Stimulated activated CD4-positive, alpha-beta T cell treated with anti-CD3 and anti-CD28 coated beads, Interleukin-12 subunit alpha, Interleukin-12 subunit beta, amount 100 ng/mL, for 24 hours (primary cell): ENCODE data around the gene CCDC141.
A peak's percentile ranks its signal among the peaks of the same experiment; 100 is the strongest.
"Not testable (repeated sequence)": the region's sequence is repeated elsewhere in the genome, so short reads cannot be mapped to it uniquely, and the experiment has no call there.

Experiments
- DNase-seq, 2 experiments: peaks; one replicate each; pipeline ENCODE4 v3.0.0-alpha.2; 2020; ENCODE audit warnings: low read depth in 2 of 2

CCDC141 gene

DNA sequence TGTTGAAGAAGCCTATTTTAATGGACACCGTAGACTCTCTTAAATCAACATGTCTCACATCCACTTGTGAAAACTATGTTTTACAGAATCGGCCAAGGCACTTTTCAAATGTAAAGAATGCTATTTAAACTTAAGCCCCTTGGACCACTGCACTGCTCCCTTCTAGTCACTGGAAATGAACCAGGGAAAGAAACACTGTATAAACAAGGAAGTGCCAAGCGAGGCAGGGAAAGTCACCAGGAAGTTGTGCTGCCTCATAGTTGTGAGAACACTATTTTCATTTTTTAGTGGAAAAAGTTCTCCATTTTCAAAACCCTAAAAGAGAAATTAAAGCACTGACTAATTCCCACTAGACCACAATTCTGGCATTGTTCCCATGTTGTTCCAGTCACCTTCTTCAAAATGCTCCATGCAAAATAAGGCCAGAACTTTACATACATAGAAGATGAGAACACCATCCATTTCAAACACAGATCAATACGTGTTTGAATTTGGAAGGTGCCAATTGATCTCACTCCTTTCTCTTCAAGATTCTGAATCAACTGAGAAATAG, 13.5 kb downstream of the CCDC141 start:
- no peak for DNase-seq

DNA sequence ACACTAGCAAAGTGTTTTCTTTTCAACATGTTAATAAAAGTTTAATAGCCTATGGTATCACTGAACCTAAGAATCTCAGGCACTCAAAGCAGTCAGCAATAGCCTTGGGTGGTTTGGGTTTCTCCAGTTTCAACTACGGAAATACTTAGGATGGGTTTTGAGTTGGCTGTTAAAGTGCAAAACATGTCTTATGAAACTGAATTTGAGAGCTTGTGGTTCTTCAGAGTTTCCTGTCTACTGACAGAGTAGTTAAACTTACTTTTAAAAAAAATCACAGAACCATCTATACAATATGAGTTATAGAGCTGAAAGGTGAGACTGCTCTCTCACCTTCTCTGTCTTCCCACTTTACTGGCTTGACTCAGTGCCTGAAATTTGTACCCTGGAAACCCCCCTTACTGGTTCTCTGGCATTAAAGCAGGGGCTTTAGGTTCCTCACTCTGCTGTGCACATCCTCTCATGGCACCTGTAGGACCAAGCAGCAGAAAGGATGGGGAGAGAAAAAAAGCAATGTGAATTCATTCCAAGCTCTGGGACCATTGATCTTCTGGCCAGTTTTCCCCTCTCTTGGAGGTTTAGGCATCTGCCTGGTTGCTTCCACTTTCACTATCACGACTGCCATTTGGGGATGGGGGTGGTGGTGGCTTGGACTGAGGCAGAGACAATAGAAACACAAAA, 18.1 kb downstream of the CCDC141 start:
- DNase-seq, result peak in 1 of 2 experiments; percentile 23

DNA sequence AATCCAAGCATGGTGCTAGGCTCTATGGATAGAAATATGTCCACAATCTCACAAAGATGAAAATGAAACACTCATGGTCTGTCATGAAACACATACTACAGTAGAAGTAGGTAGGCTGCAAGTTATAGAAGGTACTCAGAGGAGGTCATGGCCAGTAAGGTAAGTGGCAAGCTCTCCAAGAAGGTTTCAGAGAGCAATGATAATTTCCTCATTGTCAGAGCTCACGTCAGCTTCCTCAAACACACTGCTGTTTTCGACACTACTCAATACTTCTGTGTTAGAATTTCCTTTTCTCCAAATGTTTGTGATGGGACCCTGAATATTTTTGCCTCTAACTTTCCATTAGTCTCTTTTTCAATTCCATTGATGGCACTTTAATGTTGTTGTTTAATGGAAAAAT, 25.5 kb downstream of the CCDC141 start:
- no peak for DNase-seq

DNA sequence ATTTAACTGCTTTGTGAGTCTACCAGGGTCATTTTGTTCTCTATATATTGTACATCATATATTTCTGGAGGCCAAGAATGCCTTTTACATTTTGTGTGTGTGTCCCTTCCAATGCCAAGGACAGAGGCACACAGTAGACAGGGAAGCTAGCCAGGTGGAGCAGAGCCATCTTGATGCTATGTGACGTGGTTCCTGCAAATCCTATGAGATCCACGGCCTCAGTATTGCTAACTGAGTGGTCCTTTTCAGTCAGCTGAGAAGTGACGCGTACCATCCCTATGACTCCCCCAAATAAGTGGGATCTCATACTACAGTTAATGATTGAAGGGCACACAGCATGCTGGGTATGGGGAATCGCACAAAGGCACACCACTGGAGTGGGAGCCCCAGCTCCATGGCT, 27.3 kb downstream of the CCDC141 start:
- DNase-seq, result no peak

DNA sequence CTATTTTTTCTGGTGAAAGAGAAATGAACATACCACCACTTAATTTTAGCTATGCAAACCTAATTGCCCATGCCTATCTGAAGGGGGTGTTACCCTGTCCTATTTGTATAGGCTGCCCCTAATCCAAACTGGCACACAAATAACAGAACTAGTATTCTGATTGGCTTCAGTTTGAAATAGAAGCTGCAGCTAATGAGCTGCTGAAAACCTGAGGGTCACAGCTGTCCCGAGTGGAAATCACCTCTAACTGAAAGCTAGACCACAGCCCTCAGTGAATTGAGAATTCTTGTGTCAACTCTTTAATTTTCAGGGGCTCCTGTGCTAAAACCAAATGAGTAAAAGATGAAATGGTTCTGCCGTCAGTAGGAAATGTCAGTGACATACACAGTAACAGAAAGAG, 28.7 kb downstream of the CCDC141 start:
- DNase-seq, result no peak

DNA sequence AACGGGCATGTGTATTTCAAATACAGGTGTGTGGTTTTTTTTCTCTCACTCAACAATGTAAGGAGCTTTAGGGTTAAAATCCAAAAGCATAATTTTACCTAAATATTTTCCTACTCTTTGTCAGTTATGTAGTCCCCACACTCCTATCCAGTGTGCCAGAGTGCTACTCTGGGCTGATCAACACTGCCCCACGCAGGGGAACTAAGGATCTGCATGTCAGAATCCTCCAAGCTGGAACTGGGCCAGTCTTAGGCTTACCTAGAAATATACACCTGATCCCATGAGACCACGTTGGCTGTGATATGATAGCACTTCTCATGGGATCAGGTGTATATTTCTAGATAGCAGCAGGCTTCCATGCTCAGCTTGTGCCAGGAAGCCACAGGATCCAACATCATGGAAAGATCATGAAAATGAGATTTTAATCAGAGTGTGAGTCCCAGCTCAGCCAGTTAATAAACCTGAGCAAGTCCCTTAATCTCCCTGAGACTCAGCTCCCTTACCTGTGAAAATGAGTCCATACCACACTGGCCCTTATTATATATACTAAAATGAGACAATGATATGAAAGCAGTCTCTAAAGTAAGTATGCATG, 29.7 kb downstream of the CCDC141 start:
- DNase-seq, result peak; percentile 14 to 39

DNA sequence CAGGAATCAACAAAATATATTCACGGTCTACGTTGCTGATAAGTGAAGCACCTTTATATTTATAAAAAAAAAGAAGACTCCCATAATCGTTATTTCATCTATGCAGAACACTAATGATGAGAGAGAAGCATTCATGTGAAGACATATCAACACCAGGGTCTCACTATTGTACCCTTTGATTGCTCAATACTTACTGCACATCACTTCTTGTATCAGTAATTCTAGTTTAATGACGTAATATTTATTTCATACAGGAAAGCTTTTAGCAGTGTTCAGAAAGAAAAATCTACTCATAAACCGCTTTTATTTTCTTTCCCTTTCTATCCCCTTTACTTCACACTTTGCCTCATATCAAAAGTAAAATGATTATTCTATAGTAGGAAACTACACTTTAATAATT, 30.7 kb downstream of the CCDC141 start:
- no peak for DNase-seq

DNA sequence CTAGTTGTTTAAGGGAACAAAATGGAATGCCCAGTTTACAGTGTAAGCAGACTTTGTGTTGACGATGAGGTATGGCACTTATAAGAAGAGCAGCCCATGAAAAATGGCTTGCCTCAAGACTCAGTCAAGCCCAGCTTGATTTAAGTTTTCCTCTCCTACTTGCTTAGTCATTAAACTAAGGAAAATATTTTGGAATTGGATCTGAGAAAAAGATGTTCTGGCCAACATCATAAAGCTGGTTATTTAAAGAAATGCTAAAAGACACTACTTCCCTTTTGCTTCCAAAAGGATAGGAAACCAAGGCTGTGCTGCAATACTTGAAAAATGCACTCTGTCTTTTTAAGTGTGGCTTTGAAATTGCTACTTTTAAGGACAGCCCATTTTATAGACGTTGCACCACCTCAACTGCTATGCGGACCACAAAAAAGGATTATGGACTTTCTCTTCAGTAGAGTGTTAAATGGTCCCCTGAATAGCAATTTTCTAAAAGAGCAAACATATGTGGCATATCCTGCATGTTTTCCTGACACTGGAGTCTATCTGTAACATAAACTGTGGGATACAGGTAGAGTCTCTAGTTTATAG, 32.1 kb downstream of the CCDC141 start:
- no peak for DNase-seq

DNA sequence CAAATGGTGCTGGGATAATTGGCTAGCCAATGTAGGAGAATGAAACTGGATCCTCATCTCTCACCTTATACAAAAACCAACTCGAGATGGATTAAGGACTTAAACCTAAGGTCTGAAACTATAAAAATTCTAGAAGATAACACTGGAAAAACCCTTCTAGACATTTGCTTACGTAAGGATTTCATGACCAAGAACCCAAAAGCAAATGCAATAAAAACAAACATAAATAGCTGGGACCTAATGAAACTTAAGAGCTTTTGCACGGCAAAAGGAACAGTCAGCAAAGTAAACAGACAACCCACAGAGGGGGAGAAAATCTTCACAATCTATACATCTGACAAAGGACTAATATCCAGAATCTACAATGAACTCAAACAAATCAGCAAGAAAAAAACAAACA, 35.7 kb downstream of the CCDC141 start:
- DNase-seq, result not testable (repeated sequence)

DNA sequence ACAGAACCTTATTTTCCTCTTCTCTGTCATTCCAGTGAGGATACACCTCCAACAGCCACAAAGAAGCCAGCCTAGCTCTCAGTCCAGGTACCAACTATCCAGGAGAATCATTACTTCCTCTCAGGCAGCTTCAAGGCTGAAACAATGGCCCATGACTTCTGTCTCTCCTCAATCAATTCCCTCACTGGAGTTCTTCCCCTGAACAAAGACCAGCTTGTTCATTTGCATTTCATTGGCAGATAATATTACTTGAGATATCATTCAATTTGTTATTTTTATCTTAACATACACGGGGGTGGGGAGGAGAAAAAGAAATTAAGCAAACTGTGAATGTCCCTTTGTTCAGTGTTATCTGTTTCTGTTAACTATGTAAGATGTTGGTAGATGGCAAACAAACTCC, 44.0 kb downstream of the CCDC141 start:
- DNase-seq, result no peak

DNA sequence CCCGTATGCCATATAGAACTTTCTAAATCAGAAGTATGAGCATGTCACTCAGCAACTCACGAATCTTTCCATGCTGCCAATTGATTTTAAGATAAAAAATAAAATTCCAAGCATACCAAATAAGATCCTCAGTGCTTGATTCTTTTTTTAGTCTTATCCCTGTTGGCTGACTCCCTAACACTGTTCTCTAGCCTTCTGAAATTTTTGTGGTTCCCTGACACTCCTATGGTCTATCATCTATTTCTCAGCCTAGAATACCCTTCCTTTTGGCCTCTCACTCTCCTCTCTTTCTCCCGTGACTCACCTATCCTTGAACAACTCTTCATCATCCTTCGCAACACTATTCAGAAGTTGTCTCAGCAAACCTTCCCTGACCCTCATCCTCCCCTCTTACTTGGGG, 50.5 kb downstream of the CCDC141 start:
- no peak for DNase-seq

DNA sequence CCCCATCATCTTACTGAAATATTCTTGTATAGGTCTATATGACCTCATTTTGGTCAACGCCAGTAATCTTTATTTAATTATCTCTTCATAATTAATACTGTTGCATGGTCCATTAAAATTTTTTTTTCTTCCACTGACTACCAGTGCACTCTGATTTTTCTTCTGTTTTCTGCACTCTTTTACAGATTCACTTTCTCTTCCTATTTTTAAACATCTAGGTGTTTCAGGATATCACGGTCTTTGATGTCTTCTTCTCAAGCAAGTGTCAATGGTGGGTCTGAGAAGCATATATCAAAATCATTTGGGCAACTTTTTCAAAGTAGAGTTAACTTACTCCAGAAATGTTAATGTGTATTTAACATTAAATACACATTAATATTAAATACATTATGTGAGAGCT, 51.4 kb downstream of the CCDC141 start:
- DNase-seq, result no peak

DNA sequence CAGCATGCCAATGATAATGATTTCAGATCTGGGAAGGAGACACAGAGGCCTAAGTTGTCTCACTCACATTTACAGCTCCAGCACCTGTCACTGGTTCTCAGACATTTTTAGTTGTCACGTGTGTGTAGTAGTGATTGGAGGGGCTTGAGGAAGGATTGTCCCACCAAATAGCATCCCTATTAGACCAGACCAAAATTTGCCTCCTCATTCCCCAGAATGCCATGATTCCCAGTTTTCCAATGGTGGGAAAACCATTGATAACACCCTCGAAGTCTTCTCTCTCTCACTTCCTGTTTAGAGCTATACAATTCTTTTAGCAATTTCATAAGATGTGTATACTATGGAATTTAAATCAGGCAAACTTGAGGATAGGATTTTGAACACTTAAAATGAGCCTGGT, 52.5 kb downstream of the CCDC141 start:
- DNase-seq, result no peak

DNA sequence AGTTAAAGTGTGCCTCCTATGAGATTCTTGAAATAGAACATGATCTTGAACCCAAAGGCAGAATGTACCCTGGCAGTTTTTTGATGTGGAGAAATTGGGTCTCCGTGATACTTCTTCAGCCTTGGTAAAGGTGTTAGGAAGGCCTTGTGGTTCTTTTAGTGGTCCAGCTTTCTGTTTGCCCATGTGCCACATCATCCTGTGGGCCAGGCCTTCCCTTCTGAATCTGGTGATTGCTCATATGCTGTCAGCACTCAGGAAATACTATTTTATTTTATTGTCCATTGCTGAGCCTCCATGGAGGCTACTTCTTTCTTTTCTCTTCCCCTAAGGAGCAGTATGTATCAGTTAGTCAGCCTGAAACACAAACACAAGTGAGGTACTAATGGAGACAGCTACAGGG, 52.9 kb downstream of the CCDC141 start:
- DNase-seq, result no peak

DNA sequence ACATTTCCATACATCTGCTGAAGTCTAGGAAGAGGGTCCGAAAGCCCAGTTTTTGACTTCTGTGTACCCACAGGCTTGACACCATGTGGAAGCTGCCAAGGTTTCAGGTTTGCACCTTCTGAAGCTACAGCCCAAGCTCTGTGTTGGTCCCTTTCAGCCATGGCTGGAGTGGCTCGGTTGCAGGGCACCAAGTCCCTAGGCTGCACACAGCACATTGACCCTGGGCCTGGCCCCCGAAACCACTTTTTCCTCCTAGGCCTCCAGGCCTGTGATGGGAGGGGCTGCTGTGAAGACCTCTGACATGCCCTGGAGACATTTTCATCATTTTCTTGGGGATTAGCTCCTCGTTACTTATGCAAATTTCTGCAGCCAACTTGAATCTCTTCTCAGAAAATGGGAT, 55.7 kb downstream of the CCDC141 start:
- DNase-seq, result no peak

DNA sequence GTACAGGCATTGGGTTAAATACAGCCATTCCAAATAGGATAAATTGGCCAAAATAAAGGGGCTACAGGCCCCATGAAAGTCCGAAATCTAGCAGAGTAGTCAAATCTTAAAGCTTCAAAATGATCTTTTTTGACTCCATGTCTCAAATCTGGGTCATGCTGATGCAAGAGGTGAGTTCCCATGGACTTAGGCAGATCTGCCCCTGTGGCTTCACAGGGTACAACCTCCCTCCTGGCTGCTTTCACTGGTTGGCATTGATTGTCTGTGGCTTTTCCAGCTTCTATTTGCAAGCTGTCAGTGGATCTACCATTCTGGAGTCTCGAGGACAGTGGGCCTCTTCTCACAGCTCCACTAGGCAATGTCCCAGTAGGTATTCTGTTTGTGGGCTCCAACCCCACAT, 56.1 kb downstream of the CCDC141 start:
- DNase-seq, result no peak

DNA sequence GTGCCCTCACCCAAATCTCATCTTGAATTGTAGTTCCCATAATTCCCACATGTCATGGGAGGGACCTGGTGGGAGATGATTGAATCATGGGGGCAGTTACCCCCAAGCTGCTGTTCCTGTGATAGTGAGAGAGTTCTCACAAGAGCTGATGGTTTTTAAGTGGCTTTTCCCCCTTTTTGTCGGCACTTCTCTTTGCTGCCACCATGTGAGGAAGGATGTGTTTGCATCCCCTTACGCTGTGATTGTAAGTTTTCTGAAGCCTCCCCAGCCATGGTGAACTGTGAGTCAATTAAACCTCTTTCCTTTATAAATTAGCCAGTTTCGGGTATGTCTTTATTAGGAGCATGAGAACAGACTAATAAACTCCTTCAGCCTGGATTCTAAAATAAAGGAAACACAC, 57.2 kb downstream of the CCDC141 start:
- DNase-seq, result not testable (repeated sequence)

DNA sequence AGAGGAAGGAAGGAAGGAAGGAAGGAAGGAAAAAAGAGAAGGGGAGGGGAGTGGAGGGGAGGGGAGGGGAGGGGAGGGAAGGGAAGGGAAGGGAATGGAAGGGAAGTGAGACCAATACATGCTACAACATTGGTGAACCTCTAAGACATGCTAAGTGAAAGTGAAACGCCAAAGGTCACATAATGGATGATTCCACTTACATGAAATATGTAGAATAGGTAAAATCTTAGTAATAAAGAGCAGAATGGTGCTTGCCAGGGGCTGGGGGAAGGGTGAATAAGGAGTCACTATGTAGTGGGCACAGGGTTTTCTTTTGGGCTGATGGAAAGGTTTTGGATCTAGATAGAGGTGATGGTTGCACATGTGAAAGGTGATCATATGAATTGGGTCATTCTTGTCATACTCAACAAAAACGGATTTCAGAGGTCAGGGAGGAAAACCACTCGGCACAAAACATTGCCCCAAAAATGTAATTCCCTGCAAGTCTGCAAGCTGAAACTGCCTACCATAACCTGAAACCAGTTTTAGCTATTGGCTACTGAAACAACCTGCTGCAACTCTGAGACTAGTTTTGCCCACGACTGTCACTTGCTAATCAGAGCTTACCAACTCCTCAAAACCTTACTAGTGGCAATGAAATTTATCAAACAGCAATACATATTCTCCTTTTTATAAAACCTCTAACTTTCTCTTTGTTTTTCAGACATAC, 59.2 kb downstream of the CCDC141 start:
- no peak for DNase-seq

DNA sequence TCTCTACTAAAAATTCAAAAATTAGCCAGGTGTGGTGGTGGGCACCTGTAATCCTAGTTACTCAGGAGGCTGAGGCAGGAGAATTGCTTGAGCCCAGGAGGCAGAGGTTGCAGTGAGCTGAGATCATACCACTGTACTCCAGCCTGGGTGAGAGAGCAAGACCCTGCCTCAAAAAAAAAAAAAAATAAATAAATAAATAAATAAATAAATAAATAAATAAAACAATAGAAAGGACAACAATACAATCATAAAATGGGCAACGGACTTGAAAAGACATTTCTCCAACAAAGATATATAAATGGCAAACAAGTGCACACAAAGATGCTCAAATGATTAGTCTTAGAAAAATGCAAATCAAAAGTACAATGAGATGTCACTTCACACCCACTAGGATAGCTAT, 60.5 kb downstream of the CCDC141 start:
- not testable (repeated sequence) for DNase-seq

DNA sequence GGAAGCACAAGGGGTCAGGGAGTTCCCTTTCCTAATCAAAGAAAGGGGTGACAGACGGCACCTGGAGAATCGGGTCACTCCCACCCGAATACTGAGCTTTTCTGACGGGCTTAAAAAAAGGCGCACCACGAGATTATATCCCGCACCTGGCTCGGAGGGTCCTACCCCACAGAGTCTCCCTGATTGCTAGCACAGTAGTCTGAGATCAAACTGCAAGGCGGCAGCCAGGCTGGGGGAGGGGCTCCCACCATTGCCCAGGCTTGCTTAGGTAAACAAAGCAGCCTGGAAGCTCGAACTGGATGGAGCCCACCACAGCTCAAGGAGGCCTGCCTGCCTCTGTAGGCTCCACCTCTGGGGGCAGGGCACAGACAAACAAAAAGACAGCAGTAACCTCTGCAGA, 67.3 kb downstream of the CCDC141 start:
- not testable (repeated sequence) for DNase-seq

DNA sequence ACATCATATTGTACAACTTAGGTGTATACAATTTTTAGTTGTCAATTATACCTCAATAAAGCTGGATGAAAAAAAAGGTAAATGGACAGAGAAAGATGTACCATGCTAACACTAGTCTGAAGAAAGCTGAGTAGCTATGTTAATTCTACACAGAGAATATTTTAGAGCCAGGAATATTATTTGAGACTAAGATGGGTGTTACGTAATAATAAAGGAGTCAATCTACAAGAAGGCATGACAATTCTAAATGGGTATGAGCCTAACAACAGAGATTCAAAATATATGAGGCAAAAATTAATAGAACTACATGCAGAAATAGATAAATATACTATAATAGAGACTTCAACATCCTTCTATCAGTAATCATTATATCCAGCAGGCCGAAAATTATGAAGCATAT, 69.1 kb downstream of the CCDC141 start:
- DNase-seq, result no peak

DNA sequence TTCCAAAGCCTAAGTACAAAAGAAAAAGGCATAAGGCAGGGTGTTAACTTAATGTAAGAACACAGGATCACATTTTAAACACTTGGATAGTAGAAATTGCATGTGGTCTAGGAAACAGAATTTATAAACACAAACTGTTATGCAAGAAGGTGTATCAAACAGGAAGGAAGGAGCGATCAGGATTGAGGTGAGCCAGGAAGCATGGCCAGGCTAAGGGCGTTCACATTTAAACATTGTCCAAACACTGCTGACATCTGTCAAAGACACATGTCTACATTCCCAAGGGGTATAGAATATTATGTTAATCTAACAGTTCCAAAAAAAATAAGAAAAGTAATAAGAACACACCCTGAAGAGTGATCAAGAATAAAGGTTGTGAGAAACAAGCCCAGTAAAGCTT, 71.3 kb downstream of the CCDC141 start:
- no peak for DNase-seq

DNA sequence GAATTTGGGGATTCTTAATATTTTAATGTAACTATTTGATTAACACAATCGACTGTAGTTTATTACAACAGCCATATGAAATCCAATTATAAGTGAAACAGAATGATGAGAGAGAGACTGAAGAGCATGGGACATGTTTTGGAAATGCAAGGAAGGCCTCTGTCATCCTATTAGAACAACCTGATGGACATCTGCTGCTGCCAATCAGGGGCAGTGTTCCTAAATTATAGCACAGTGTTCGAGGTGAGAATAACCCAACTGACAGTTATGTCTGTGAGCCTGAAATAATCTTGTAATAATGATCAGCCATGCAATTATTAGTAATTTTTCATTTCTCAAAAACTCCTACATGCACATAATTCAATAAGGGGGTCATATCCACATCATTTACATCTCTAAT, 73.6 kb downstream of the CCDC141 start:
- no peak for DNase-seq
